ENCODE data around the gene ATP8A1. TPM values are rescaled to one million over a fixed set of nuclear protein-coding genes. Genes with fewer than 3 reads are reported as not detected.

ATP8A1 gene
- total and polyA plus RNA-seq, 2 of the 4 experiments (the other 2 are of a cell fraction) = 0.12 to 0.36 TPM

DNA sequence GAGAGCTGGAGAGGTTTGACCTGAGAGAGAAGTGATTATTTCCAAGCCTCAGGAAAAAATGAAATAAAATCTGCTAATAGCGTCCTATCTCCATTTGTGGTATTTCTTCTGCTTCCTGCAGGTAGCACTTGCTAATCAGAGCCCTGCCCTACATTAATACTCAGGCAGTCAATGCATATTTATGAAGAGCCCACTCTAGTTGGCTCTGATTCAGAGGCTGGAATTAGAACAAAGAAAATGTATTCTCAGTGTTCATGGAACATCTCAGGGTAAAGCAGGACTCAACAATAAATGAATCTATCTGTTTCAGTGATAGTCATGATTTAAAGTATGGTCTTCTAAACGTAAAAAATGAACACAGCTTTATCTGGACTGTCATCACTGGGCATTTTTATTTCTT lies 1.4 kb upstream of the ATP8A1 start:
- dilution Hi-C loops (cut with HindIII; ENCODE audit: low sequenced_read_pairs, unreplicated experiment) = no loop called here
- intact Hi-C loops (cut with micrococcal nuclease) = no loop called here
- H3K23ac ChIP-seq (ENCODE audit: low read depth, low read length) = no peak overlapping the region

More for the DNA sequence above, 1.4 kb upstream of the ATP8A1 start:
- Histone ChIP-seq H3K9me3 (ENCODE audit: control insufficient read depth, insufficient read depth, low read length) (no peaks in the 10 kb centered on the region), H4K5ac (ENCODE audit: low read depth, low read length) (no peak overlapping the region), H2AK5ac (ENCODE audit: low read depth, low read length) (no peak overlapping the region), H2BK15ac (ENCODE audit: low read depth, low read length) (no peak overlapping the region), H2BK5ac (ENCODE audit: low read depth, low read length, poor library complexity, severe bottlenecking) (no peak overlapping the region), H4K91ac (ENCODE audit: insufficient read depth, low read depth, low read length) (no peak overlapping the region), H2AK9ac (replicated peaks; ENCODE audit: low read depth, low read length, poor library complexity) (no peak overlapping the region), H2BK20ac (ENCODE audit: low read depth, low read length) (no peak overlapping the region), H4K8ac (ENCODE audit: low read depth in 2 of 2, low read length in 2 of 2) (no peak overlapping the region), H3K9me1 (ENCODE audit: insufficient read depth, low read length) (no peaks in the 10 kb centered on the region), H3K4me2 (ENCODE audit: low read depth, low read length) (no peak overlapping the region), H2BK120ac (ENCODE audit: low read depth, low read length) (no peak overlapping the region), H4K20me1 (ENCODE audit: insufficient read depth, low read length) (no peaks in the 10 kb centered on the region), H2AFZ (replicated peaks; ENCODE audit: low read length, poor library complexity) (no peak overlapping the region), H3K4me1 (ENCODE audit: control insufficient read depth, insufficient read depth, low read length) (no peaks in the 10 kb centered on the region), H3K56ac (ENCODE audit: extremely low read depth, insufficient read depth, low read length) (no peak overlapping the region), H3K4ac (ENCODE audit: low read depth, low read length) (no peak overlapping the region), H3K36me3 (ENCODE audit: control insufficient read depth, insufficient read depth, low read length) (no peaks in the 10 kb centered on the region), H3K27ac (ENCODE audit: insufficient read depth, low read length) (no peak overlapping the region), H3K18ac (ENCODE audit: low read depth, low read length) (no peak overlapping the region), H3K4me3 (ENCODE audit: insufficient read depth, low read depth, low read length) (no peak overlapping the region), H3K79me1 (ENCODE audit: low read depth in 1 of 2, low read length in 2 of 2) (no peaks in the 10 kb centered on the region), H3K14ac (replicated peaks; ENCODE audit: low read depth, low read length) (no peak overlapping the region), H3K9ac (ENCODE audit: low read depth, low read length) (no peak overlapping the region), H3K27me3 (ENCODE audit: control insufficient read depth, insufficient read depth, low read length) (no peaks in the 10 kb centered on the region)
- WGBS, 2 experiments (ENCODE audit: extremely low coverage in 2 of 2, insufficient read length in 1 of 2) = no CpG with 5 or more reads among the region's 2 CpGs
- in situ Hi-C loops (cut with MboI; ENCODE audit: low sequenced_read_pairs) = no loop called here
- DNase-seq (no peak), ATAC-seq (ENCODE audit: low read depth) (no peak)
- CTCF ChIA-PET = no interaction called here
- TF ChIP-seq FOS (IDR thresholded peaks at IDR 0.05; ENCODE audit: low read depth, low read length) (no peak), MAZ (IDR thresholded peaks at IDR 0.05; ENCODE audit: borderline replicate concordance, low read depth, low read length) (no peak), RAD21 (IDR thresholded peaks at IDR 0.05; ENCODE audit: low read length) (no peak), MXI1 (IDR thresholded peaks at IDR 0.05; ENCODE audit: borderline replicate concordance, low read depth, low read length) (no peak), POLR2A (IDR thresholded peaks at IDR 0.05; ENCODE audit: low read depth, low read length) (no peak), SMC3 (IDR thresholded peaks at IDR 0.05; ENCODE audit: low read depth, low read length) (no peak), MAFK (IDR thresholded peaks at IDR 0.05; ENCODE audit: low read depth, low read length) (no peak), CHD1 (IDR thresholded peaks at IDR 0.05; ENCODE audit: low read depth, low read length) (no peak), CEBPB (IDR thresholded peaks at IDR 0.05; ENCODE audit: low read depth, low read length) (no peak), BHLHE40 (IDR thresholded peaks at IDR 0.05; ENCODE audit: low read depth, low read length) (no peak), RFX5 (IDR thresholded peaks at IDR 0.05; ENCODE audit: low read depth, low read length) (no peak), NFE2L2 (IDR thresholded peaks at IDR 0.05; ENCODE audit: low read depth, low read length) (no peak), RCOR1 (IDR thresholded peaks at IDR 0.05; ENCODE audit: insufficient replicate concordance, low read length) (no peak)
- POLR2A ChIA-PET (ENCODE audit: unreplicated experiment) = no interaction called here
- BruUV-seq (replicated peaks) = no TSS peak

Data from IMR-90 (cell line).